Measurements from ENCODE around the gene ELP4. TPM values are rescaled to one million over a fixed set of nuclear protein-coding genes. Genes with fewer than 3 reads are reported as not detected.

The ELP4 gene
- total RNA-seq, 3 donors from 2014 or later, result 22.2 to 36.1 (median 24.6) TPM

DNA sequence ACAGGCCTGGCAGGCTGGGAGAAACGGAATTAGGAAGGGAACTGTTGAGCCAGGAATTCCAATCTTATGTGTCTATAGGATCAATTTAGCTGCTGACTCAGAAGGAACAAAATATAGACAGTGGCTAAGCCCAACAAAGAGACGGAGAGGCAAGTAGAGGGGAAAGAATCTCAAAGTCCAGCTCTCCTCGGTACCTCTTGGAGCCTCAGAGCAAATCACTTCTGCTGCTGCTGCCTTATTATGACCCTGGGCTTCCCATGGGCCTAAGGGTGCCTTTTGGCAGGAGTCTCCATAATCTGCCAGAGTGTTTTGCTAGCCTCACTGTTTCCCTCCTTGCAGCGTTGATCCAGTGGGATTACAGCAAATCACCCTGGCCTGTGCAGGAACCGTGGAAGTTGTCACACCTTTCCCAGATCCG lies 269.8 kb downstream of the ELP4 start:
- intact Hi-C loops (cut with DNase I; ENCODE audit: low total_unique reads), result no loop called here
- Histone ChIP-seq H3K27ac (no peak overlapping the region), H3K4me1 (no peaks in the 10 kb centered on the region), H3K36me3 (no peaks in the 10 kb centered on the region), H3K9me3 (no peaks in the 10 kb centered on the region), H3K27me3 (no peaks in the 10 kb centered on the region), H3K4me3 (no peak overlapping the region)
- DNase-seq (ENCODE audit: low spot score in 2 of 2), result no peak
- TF ChIP-seq POLR2A (IDR thresholded peaks at IDR 0.05) (no peak), POLR2AphosphoS5 (IDR thresholded peaks at IDR 0.05) (no peak)
- TF ChIP-seq, protein P1, sequence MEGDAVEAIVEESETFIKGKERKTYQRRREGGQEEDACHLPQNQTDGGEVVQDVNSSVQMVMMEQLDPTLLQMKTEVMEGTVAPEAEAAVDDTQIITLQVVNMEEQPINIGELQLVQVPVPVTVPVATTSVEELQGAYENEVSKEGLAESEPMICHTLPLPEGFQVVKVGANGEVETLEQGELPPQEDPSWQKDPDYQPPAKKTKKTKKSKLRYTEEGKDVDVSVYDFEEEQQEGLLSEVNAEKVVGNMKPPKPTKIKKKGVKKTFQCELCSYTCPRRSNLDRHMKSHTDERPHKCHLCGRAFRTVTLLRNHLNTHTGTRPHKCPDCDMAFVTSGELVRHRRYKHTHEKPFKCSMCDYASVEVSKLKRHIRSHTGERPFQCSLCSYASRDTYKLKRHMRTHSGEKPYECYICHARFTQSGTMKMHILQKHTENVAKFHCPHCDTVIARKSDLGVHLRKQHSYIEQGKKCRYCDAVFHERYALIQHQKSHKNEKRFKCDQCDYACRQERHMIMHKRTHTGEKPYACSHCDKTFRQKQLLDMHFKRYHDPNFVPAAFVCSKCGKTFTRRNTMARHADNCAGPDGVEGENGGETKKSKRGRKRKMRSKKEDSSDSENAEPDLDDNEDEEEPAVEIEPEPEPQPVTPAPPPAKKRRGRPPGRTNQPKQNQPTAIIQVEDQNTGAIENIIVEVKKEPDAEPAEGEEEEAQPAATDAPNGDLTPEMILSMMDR (IDR thresholded peaks at IDR 0.05), result no peak

DNA sequence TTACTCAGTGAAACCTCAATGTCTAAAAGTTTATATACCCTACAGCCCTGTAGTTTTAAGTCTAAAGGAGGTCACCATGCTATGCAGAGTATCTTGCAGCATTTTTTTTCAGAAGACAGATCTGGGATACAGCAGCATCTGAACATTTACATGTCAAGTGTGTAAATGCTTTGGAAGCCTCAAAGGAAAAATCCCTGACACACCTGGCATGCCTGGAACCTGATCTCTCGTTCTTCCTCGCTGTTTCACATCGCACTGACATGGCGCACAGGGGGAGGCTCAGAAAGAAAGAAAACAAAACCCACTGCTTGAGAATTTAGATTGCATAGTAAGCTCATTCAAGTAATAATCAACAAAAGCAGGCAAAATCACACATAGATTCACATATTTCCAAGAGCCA lies 270.5 kb downstream of the ELP4 start:
- TF ChIP-seq, protein P1 (IDR thresholded peaks at IDR 0.05), result no peak
- no peak for TF ChIP-seq POLR2AphosphoS5 (IDR thresholded peaks at IDR 0.05)
- TF ChIP-seq POLR2A (IDR thresholded peaks at IDR 0.05), result no peak
- H3K4me1 ChIP-seq, result no peaks in the 10 kb centered on the region
- no peaks in the 10 kb centered on the region for H3K36me3 ChIP-seq
- DNase-seq (ENCODE audit: low spot score in 2 of 2), result no peak
- intact Hi-C loops (cut with DNase I; ENCODE audit: low total_unique reads), result no loop called here
- no peaks in the 10 kb centered on the region for H3K9me3 ChIP-seq
- no peaks in the 10 kb centered on the region for H3K27me3 ChIP-seq
- H3K4me3 ChIP-seq, result no peak overlapping the region
- H3K27ac ChIP-seq, result no peak overlapping the region

DNA sequence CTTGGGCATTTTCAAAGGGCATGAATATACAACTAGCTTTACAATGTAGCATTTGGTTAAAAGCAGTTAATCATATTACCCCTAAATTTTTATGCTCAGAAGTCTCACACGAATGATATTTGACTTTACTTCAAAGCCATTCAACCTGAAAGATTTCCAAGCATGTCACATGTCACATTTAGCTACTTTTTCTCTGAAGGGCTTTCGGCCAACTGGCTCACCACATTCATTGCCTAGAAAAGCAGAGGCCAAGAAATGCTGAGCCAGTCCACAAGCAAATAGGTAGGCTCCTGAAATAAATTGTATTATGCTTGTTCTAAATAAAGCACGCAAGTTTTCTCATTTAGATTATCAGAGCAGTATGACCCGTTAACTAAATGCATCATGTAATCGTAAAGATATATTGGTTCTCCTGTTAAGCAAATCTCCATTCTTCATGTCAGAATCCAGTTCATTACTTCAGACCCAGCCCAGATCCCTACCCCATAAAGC lies 271.0 kb downstream of the ELP4 start:
- H3K36me3 ChIP-seq, result no peaks in the 10 kb centered on the region
- no peak overlapping the region for H3K27ac ChIP-seq
- TF ChIP-seq POLR2AphosphoS5 (IDR thresholded peaks at IDR 0.05), result no peak
- TF ChIP-seq, protein P1 (IDR thresholded peaks at IDR 0.05), result no peak
- no peak for TF ChIP-seq POLR2A (IDR thresholded peaks at IDR 0.05)
- H3K9me3 ChIP-seq, result no peaks in the 10 kb centered on the region
- intact Hi-C loops (cut with DNase I; ENCODE audit: low total_unique reads), result no loop called here
- H3K4me3 ChIP-seq, result no peak overlapping the region
- DNase-seq (ENCODE audit: low spot score in 2 of 2), result no peak
- no peaks in the 10 kb centered on the region for H3K4me1 ChIP-seq
- H3K27me3 ChIP-seq, result no peaks in the 10 kb centered on the region

DNA sequence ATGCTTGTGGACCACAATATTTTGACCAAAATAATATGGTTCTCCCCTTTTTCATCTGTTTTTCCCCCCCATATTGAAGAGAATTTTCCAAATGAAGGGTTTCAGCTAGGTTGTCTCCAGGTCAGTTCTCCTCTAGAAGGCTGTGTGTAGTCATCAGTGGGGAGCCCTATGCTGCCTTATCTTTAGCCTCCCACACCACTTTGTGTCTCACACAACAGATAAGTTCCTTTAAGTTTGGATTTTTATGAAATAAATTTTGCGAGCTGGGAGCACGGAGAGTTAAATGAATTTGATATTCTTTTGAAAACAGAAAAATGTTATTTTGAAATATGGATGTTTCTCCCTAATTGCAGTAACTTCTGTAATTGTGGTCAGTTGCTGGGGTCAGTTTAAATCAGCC lies 272.7 kb downstream of the ELP4 start:
- Histone ChIP-seq H3K9me3 (no peaks in the 10 kb centered on the region), H3K4me1 (no peaks in the 10 kb centered on the region), H3K27me3 (no peaks in the 10 kb centered on the region), H3K36me3 (no peaks in the 10 kb centered on the region), H3K27ac (no peak overlapping the region), H3K4me3 (no peak overlapping the region)
- intact Hi-C loops (cut with DNase I; ENCODE audit: low total_unique reads), result no loop called here
- DNase-seq (ENCODE audit: low spot score in 2 of 2), result no peak
- TF ChIP-seq POLR2A (IDR thresholded peaks at IDR 0.05), result no peak
- no peak for TF ChIP-seq POLR2AphosphoS5 (IDR thresholded peaks at IDR 0.05)
- TF ChIP-seq, protein P1 (IDR thresholded peaks at IDR 0.05), result no peak

DNA sequence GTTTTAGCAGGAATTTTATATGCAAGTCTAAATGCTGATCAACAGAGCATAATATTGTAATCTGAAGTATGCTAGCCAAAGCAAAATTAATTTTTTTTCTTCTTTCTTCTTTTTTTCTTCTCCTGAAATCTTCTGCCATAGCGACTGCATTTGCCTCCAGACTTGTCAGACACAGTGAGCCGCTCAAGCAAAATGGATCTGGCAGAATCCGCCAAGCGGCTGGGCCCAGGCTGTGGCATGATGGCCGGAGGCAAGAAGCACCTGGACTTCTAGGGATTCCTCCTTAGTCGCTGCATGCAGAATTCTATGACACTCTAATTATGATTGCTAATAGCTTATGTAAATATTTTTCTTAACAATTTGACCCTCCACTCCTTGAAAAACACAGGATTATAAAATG lies 273.7 kb downstream of the ELP4 start:
- no peaks in the 10 kb centered on the region for H3K27me3 ChIP-seq
- no peaks in the 10 kb centered on the region for H3K9me3 ChIP-seq
- no peaks in the 10 kb centered on the region for H3K4me1 ChIP-seq
- H3K4me3 ChIP-seq, result no peak overlapping the region
- no peak for DNase-seq (ENCODE audit: low spot score in 2 of 2)
- no peak overlapping the region for H3K27ac ChIP-seq
- intact Hi-C loops (cut with DNase I; ENCODE audit: low total_unique reads), result no loop called here
- TF ChIP-seq, protein P1 (IDR thresholded peaks at IDR 0.05), result no peak
- TF ChIP-seq POLR2AphosphoS5 (IDR thresholded peaks at IDR 0.05) (no peak), POLR2A (IDR thresholded peaks at IDR 0.05) (no peak)
- no peaks in the 10 kb centered on the region for H3K36me3 ChIP-seq

All from breast epithelium (tissue), 4 donors.